ENCODE data around the gene OGDH. TPM values are rescaled to one million over a fixed set of nuclear protein-coding genes. Genes with fewer than 3 reads are reported as not detected.
"Not testable (repeated sequence)": the region's sequence is repeated elsewhere in the genome, so short reads cannot be mapped to it uniquely, and the experiment has no call there.

The OGDH gene
- total and polyA plus RNA-seq, 9 donors = 24.4 to 84.6 (median 57.7) TPM

DNA sequence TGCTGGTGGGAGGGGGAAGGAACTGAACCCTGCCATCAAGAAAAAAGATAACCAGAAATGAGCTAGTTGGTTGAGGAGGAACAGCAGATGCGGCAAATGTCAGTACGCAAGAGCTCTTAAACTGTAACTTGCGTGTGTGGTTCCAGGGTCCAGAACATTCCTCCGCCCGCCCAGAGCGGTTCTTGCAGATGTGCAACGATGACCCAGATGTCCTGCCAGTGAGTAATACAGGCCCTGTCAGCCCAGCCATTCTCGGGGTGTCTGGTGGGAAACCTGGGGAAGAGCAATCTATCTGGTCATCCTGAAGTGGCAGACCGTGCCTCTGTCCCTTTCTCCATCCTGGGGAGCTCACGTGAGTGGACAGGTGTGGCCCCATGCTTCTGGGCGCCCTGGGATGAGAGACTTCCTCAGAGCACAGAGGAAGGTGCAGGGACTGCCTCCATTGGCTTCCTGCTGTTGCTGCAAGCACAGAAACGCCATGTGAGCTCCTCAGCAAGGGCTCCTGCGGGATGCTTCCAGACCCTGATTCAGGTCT is 91.7 kb downstream of the OGDH start:
- WGBS, 3 donors = 95 to 99% (median 97%) methylated on average over 13 of the region's 13 CpGs
- Histone ChIP-seq H3K27ac (no peak overlapping the region), H3K9me3 (no peaks in the 10 kb centered on the region), H3K4me3 (no peak overlapping the region), H3K4me1 (ENCODE audit: insufficient read depth) (no peaks in the 10 kb centered on the region), H3K36me3 (no peaks in the 10 kb centered on the region), H3K27me3 (no peaks in the 10 kb centered on the region)
- intact Hi-C loops (cut with DNase I) = no loop called here
- TF ChIP-seq POLR2A (IDR thresholded peaks at IDR 0.05) (no peak), EP300 (IDR thresholded peaks at IDR 0.05) (no peak), CTCF (IDR thresholded peaks at IDR 0.05) (no peak)
- DNase-seq = no peak

GRCh38 chr7:44699598-44699997 is 93.2 kb downstream of the OGDH start:
- H3K36me3 ChIP-seq; H3K27me3 ChIP-seq; H3K4me3 ChIP-seq; H3K4me1 ChIP-seq (ENCODE audit: insufficient read depth); DNase-seq; H3K27ac ChIP-seq; intact Hi-C loops (cut with DNase I); H3K9me3 ChIP-seq: not testable (repeated sequence)
- WGBS, 3 donors = 89 to 96% (median 93%) methylated on average over 2 of the region's 2 CpGs

- WGBS, 3 donors = 90 to 95% (median 90%) methylated on average over 8 of the region's 8 CpGs
- Histone ChIP-seq H3K4me1 (ENCODE audit: insufficient read depth) (no peaks in the 10 kb centered on the region), H3K4me3 (no peak overlapping the region), H3K27me3 (no peaks in the 10 kb centered on the region), H3K9me3 (no peaks in the 10 kb centered on the region), H3K27ac (no peak overlapping the region), H3K36me3 (no peaks in the 10 kb centered on the region)
- TF ChIP-seq POLR2A (IDR thresholded peaks at IDR 0.05) (no peak), EP300 (IDR thresholded peaks at IDR 0.05) (no peak)
- no peak for DNase-seq
- intact Hi-C loops (cut with DNase I) = no loop called here
Measured at GRCh38 chr7:44700322-44700721, 93.9 kb downstream of the OGDH start.

- H3K4me1 ChIP-seq (ENCODE audit: insufficient read depth); DNase-seq; intact Hi-C loops (cut with DNase I); H3K27ac ChIP-seq; H3K4me3 ChIP-seq; H3K27me3 ChIP-seq; H3K36me3 ChIP-seq; H3K9me3 ChIP-seq: not testable (repeated sequence)
- 95 to 98% (median 97%) methylated on average over 10 of the region's 10 CpGs for WGBS, 3 donors
Measured at GRCh38 chr7:44703391-44703790, 97.0 kb downstream of the OGDH start.

DNA sequence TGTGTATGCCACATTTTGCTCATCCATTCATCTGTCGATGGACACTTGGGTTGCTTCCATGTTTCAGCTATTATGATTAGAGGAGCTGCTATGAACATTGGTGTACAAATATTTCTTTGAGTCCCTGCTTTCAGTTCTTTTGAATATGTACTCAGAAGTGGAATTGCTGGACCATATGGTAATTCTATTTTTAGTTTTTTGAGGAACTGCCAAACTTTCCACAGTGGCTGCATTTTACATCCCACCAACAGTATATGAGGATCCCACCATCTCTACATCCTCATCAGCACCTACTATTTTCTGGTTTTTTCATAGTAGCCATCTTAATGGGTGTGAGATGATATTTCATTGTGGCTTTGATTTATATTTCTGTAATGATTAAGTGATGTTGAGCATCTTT is 97.5 kb downstream of the OGDH start:
- TF ChIP-seq CTCF (IDR thresholded peaks at IDR 0.05) (no peak), POLR2A (IDR thresholded peaks at IDR 0.05) (no peak), EP300 (IDR thresholded peaks at IDR 0.05) (no peak)
- H3K4me1 ChIP-seq (ENCODE audit: insufficient read depth) = no peaks in the 10 kb centered on the region
- H3K27me3 ChIP-seq = no peaks in the 10 kb centered on the region
- no peak overlapping the region for H3K27ac ChIP-seq
- intact Hi-C loops (cut with DNase I) = no loop called here
- WGBS, 3 donors = 31 to 68% (median 46%) methylated on average over 1 of the region's 1 CpG
- no peak overlapping the region for H3K4me3 ChIP-seq
- H3K9me3 ChIP-seq = no peaks in the 10 kb centered on the region
- no peaks in the 10 kb centered on the region for H3K36me3 ChIP-seq
- no peak for DNase-seq

- DNase-seq = no peak
- intact Hi-C loops (cut with DNase I) = no loop called here
- TF ChIP-seq EP300 (IDR thresholded peaks at IDR 0.05) (no peak), POLR2A (IDR thresholded peaks at IDR 0.05) (no peak), CTCF (IDR thresholded peaks at IDR 0.05) (no peak)
- WGBS, 3 donors = 90 to 97% (median 96%) methylated on average over 3 of the region's 3 CpGs
- no peaks in the 10 kb centered on the region for H3K4me1 ChIP-seq (ENCODE audit: insufficient read depth)
- H3K36me3 ChIP-seq = no peaks in the 10 kb centered on the region
- no peak overlapping the region for H3K27ac ChIP-seq
- no peaks in the 10 kb centered on the region for H3K9me3 ChIP-seq
- H3K4me3 ChIP-seq = no peak overlapping the region
- no peaks in the 10 kb centered on the region for H3K27me3 ChIP-seq
Measured at GRCh38 chr7:44705434-44705833, 99.0 kb downstream of the OGDH start.

Measured in ovary (tissue), 9 donors.